Measurements from ENCODE around the gene LRRC14B. TPM values are rescaled to one million over a fixed set of nuclear protein-coding genes. Genes with fewer than 3 reads are reported as not detected.

Gene LRRC14B
- total RNA-seq, 1 experiment from 2014 or later: not detected

DNA sequence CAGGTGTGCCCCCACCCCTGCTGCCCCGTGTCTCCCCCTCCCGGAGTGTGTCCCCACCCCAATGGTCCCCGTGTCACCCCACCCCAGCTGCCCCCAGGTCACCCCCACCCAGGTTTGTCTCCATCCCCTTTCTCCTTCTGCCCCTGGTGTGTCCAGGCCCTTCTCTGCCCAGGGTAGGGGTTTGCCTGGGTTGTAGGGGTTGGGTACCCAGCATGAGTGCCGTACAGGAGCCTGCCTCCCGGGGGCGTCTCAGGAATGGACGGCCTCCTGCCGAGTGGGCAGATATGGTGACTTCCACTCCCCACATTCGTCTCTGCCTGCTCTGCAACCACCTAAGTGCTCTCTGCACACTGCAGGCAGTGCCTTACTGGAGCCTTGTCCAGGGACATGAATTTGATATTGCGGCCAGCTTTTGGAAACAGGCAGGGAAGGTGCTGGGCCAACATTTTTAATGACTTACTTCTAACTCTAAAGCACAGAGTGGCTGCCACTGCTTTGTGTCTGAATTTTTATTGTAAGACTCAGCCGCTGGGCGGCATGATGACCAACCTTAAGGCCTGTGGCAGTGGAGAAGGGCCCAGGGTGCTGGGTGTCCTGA, 6.7 kb downstream of the LRRC14B start:
- intact Hi-C loops (cut with micrococcal nuclease; ENCODE audit: unreplicated experiment): no loop called here
- TF ChIP-seq, protein P1, sequence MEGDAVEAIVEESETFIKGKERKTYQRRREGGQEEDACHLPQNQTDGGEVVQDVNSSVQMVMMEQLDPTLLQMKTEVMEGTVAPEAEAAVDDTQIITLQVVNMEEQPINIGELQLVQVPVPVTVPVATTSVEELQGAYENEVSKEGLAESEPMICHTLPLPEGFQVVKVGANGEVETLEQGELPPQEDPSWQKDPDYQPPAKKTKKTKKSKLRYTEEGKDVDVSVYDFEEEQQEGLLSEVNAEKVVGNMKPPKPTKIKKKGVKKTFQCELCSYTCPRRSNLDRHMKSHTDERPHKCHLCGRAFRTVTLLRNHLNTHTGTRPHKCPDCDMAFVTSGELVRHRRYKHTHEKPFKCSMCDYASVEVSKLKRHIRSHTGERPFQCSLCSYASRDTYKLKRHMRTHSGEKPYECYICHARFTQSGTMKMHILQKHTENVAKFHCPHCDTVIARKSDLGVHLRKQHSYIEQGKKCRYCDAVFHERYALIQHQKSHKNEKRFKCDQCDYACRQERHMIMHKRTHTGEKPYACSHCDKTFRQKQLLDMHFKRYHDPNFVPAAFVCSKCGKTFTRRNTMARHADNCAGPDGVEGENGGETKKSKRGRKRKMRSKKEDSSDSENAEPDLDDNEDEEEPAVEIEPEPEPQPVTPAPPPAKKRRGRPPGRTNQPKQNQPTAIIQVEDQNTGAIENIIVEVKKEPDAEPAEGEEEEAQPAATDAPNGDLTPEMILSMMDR (IDR thresholded peaks at IDR 0.05; ENCODE audit: unreplicated experiment): no peak
- no peak for DNase-seq
- no peak overlapping the region for H3K27ac Mint-ChIP-seq (ENCODE audit: unreplicated experiment)
- H3K36me3 Mint-ChIP-seq (ENCODE audit: insufficient read depth, unreplicated experiment): peaks cover 11% of the 10 kb centered on the region
- H3K27me3 Mint-ChIP-seq (ENCODE audit: unreplicated experiment): no peaks in the 10 kb centered on the region
- no peaks in the 10 kb centered on the region for H3K4me1 Mint-ChIP-seq (ENCODE audit: low read depth, unreplicated experiment)
- BruUV-seq (replicated peaks): no TSS peak
- CTCF ChIA-PET: no interaction called here
- no peak overlapping the region for H3K4me3 Mint-ChIP-seq (ENCODE audit: low read depth, unreplicated experiment)
- H3K9me3 Mint-ChIP-seq (ENCODE audit: low read depth, unreplicated experiment): no peaks in the 10 kb centered on the region

DNA sequence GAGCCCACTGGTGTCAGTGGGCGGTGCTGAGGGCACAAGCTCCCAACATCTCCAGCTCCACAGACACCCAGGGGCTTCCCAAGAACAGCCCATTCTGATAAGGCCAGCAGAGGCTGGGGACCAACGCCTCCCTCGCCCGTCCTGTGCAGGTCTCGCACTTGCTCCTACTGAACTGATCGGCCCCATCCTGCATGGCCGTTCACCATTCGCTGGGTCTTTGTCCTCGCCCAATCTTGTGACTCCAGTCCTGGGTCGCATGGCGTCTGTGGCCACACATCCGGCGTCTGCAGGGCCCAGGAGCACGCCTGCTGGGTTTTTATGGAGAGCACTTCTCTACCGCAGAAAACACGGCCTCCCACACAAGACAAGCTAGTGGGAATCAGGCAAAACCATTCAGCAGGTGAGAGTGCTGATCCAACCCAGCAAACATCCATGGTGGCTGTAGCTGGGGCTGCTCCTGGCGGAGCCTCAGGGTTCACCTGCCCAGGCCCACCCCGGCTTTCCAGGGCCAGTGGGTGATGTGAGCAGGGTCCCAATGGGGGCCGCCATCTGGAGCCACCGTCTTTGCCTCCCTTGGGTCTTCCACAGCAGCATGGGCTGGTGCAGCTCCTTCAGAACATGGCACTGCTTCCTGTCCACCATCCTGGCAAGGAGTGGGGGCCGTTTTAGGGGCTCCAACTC, 7.4 kb downstream of the LRRC14B start:
- Mint-ChIP-seq H3K27ac (ENCODE audit: unreplicated experiment) (no peak overlapping the region), H3K27me3 (ENCODE audit: unreplicated experiment) (no peaks in the 10 kb centered on the region), H3K4me3 (ENCODE audit: low read depth, unreplicated experiment) (no peak overlapping the region), H3K36me3 (ENCODE audit: insufficient read depth, unreplicated experiment) (peaks cover 11% of the 10 kb centered on the region), H3K4me1 (ENCODE audit: low read depth, unreplicated experiment) (no peaks in the 10 kb centered on the region), H3K9me3 (ENCODE audit: low read depth, unreplicated experiment) (no peaks in the 10 kb centered on the region)
- intact Hi-C loops (cut with micrococcal nuclease; ENCODE audit: unreplicated experiment): no loop called here
- BruUV-seq (replicated peaks): no TSS peak
- TF ChIP-seq, protein P1 (IDR thresholded peaks at IDR 0.05; ENCODE audit: unreplicated experiment): no peak
- CTCF ChIA-PET: no interaction called here
- DNase-seq: no peak

DNA sequence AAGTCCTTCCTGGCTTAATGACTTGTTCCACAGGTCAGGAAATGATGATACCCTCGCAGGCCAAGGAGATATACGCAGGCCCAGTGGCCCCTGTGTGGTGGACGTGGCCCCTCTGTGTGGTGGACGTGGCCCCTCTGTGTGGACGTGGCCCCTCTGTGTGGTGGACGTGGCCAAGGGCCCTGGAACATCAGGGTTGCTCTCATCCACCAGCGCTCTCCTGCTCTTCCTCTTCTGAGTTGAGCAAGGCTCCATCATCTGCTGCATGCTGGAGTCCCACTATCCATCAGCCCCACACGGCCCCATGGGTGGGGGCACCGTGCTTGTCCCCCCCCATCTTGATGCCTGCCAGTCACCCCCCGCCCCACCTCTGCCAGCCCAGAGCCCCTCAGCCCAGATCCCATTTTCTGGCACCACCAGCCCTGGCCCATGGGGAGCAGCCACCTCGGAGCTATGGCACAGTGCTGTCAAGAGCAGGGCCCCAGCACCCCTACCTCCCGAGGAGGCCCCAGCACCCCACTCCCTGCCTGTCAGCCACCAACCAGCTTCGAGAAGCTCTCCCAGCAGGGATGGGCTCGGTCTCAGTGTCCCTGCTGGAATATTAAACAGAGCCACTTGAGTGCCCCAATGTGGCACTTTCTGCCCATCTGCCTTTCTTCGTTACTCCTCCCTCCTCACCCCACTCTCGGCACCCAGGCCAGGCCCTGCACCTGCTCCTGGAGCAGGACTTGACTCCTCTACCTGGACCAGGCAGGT, 8.1 kb downstream of the LRRC14B start:
- no peaks in the 10 kb centered on the region for H3K9me3 Mint-ChIP-seq (ENCODE audit: low read depth, unreplicated experiment)
- TF ChIP-seq, protein P1 (IDR thresholded peaks at IDR 0.05; ENCODE audit: unreplicated experiment): no peak
- no peak for DNase-seq
- H3K27ac Mint-ChIP-seq (ENCODE audit: unreplicated experiment): no peak overlapping the region
- H3K27me3 Mint-ChIP-seq (ENCODE audit: unreplicated experiment): no peaks in the 10 kb centered on the region
- no peaks in the 10 kb centered on the region for H3K4me1 Mint-ChIP-seq (ENCODE audit: low read depth, unreplicated experiment)
- peaks cover 11% of the 10 kb centered on the region for H3K36me3 Mint-ChIP-seq (ENCODE audit: insufficient read depth, unreplicated experiment)
- intact Hi-C loops (cut with micrococcal nuclease; ENCODE audit: unreplicated experiment): no loop called here
- BruUV-seq (replicated peaks): no TSS peak
- no peak overlapping the region for H3K4me3 Mint-ChIP-seq (ENCODE audit: low read depth, unreplicated experiment)
- CTCF ChIA-PET: no interaction called here

DNA sequence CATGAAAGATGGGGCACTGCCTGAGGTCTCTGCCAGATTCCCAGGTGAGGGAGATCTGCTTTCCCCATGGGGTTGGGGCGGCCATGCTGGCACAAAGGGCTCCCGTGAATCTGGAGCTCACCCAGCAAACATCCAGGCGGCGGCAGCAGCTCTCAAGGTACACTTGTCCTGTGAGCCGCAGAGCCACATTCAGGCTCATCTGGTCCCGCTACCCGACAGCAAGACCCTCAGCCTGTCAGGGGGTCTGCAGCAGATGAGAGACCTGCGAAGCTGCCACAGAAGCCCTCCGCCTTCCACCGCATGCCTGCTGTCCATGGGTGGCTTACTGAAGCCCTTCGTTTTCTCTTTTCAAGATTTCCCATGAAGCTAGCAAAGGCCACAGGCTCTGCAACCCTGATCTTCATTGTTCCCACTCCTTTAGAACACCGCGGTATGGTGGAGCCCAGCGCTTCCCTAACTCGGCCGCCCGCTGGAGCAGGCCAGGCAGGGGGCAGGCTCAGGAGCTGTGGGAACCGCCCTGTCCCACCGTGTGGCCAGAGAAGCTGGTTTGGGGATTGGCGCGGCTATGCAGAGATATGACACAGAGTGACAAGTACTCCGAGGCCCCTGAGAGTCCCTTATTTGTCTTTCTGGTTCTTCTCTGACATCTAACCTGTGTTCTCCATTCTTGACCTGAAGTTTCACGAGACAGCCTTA, 8.8 kb downstream of the LRRC14B start:
- CTCF ChIA-PET: no interaction called here
- BruUV-seq (replicated peaks): no TSS peak
- DNase-seq: no peak
- Mint-ChIP-seq H3K9me3 (ENCODE audit: low read depth, unreplicated experiment) (no peaks in the 10 kb centered on the region), H3K27ac (ENCODE audit: unreplicated experiment) (no peak overlapping the region), H3K27me3 (ENCODE audit: unreplicated experiment) (no peaks in the 10 kb centered on the region), H3K36me3 (ENCODE audit: insufficient read depth, unreplicated experiment) (peaks cover 11% of the 10 kb centered on the region), H3K4me1 (ENCODE audit: low read depth, unreplicated experiment) (no peaks in the 10 kb centered on the region), H3K4me3 (ENCODE audit: low read depth, unreplicated experiment) (no peak overlapping the region)
- intact Hi-C loops (cut with micrococcal nuclease; ENCODE audit: unreplicated experiment): no loop called here
- TF ChIP-seq, protein P1 (IDR thresholded peaks at IDR 0.05; ENCODE audit: unreplicated experiment): no peak
